ENCODE data around the gene CDH4.

The CDH4 gene

DNA sequence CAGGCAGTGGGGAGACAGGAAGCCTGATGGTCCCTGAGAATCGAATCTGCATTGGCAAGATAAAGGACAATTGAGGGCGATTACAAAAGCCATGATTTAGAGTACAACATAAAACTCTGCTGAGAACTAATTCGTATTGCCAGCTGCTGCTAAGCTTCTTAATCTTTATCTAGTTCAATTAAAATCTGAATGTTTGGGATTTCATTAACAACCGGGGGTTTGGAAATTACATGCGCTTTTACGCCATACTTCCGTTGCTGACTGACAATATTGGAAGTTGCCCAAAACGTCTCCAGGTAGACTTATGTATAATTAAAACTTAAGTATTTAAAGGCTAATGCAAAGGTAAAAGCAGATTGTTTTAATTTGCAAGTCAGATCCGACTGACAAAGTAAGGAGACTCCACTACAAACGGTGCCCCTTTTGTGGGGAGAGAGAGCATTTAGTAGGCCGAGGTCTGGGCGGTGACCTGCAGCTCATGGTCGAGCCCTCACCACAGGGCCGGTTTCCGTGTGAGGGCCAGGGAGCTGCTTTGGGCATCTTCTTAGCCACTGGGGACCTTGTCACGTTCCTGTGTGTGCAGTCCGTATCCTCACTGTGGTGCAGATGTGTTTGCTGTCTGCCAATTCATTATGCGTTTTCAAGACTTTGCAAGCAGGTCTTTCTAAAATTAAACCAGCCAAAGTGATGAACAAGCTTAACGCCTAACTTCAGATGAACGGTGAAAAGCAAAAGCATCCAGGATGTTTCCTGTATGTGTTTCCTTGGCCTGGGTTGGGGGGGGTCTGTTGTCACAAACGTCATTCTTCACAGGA, 49.9 kb downstream of the CDH4 start:
- DNase-seq (ENCODE audit: low read depth in 2 of 2) = no peak

DNA sequence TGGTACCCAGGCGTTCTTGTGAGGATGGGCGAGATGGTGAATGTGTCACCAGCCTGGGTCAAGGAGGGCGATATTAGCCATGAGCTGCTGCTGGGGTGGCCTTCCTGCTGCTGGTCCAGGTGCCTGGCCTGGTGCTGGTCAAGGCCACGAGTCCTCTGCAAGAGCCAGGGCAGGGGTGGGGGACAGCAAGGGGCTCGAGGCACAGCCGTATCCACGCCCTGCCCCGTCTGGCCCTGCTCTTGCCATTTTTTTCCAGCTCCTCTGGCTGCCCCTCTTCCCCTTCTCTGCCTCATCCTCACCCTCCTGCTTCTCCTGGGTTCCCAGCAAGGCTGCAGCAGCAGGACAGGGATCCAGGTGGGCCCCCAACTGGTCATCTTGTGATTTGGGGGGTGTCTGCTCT, 51.2 kb downstream of the CDH4 start:
- DNase-seq (ENCODE audit: low read depth in 2 of 2) = no peak

DNA sequence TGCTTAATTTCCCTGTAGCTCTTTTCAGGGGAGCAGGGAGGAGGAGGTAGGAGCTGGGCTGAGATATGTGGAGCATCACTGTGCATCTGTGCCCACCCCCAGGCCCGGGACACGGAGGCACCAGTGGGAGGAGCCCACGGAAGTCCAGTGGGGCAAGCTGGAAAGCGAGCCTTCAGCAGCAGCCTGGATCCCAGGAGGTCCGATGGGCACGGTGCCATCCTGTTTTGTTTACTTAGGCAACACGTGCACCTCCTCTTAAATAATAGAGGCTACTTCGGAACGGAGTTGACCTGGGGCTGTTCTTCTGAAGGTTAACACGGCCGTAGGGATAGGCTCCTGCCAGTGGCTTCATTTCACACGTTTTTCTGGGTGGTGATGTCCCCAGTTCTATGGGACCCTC, 51.6 kb downstream of the CDH4 start:
- DNase-seq (ENCODE audit: low read depth in 2 of 2) = no peak

DNA sequence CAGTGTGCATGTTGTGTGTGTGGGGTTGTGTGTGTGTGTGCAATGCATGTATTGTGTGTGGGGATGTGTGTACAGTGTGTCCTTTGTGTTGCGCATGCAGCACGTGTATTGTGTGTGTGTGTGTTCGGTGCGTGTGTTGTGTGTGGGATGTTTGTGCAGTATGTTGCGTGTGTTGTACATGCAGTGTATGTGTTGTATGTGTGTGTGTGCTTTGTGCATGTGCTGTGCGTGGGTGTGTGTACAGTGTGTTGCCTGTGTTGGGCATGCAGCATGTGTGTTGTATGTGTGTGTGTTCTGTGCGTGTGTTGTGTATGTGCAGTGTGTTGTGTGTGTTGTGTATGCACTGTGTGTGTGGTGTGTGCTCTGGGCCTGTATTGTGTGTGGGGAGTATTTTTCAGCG, 52.7 kb downstream of the CDH4 start:
- DNase-seq (ENCODE audit: low read depth in 2 of 2) = no peak

DNA sequence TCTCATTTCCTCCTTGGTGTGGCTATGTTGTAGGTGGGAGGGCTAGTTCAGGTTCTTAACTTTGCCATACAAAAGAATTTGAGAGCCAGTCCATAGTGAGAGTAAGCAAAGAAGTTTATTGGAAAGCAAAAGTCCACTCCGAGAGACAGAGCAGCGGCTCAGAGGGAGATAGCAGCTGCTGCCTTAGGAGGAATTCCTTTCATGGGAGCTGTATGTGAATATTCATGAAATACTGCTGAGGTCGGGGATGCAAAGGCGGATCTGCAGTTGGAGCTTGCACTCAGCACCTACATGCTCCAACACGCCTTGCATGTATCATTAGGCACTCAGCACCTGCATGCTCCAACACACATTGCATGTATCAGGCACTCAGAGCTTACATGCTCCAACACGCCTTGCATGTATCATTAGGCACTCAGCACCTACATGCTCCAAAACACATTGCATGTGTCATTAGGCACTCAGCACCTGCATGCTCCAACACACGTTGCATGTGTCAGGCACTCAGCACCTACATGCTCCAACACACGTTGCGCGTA, 54.9 kb downstream of the CDH4 start:
- no peak for DNase-seq (ENCODE audit: low read depth in 2 of 2)

DNA sequence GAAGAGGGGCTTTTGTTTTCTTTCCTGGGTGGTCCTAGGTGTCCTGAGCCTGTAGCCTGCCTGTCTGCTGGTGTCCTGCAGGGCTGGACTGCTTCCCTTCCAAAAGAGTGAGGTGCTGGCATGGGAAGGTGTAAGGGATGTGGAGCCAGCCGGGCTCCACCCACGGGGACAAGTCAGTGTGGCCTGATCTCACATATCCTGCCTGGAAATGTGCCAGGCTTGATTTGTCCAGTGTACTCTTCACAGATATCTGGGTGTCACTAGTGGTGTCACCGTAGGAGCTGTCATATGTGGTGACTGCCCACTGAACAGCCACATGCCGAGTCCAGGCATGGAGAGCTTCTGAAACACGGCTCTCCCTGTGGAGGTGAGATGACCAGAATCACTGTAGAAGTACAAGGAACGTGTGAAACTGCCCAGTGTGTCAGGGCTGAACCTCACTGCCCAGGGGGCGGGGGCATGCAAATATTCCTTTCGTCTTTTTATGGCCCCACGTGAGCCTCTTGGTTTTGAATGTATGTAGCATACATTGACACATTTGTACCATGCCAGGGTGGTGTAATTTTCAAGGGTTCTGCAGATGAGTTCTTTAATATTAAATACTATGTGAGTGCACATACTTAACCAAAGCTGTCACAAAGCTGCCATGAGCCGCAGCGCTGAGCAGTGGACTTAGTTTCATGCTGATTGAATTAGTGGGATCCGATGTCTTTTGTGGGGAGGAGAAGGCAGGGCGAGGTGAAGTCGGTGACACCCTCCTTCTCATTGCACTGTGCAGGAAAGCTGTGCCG, 55.8 kb downstream of the CDH4 start:
- no peak for DNase-seq (ENCODE audit: low read depth in 2 of 2)

DNA sequence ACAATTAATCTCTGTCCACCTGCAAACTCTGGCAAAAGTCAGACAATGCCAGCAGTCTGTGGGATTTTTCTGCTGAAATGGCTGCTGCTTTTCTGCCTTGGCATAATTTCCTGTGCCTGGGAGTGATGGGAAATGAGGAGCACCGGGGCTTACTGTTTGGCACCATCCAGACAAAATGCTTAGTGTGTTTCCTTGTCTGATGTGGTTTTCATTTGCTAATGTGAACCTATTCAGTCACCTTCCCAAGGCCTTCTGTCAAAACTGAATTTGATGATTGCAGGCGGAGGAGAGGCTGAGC, 56.4 kb downstream of the CDH4 start:
- DNase-seq (ENCODE audit: low read depth in 2 of 2) = no peak

DNA sequence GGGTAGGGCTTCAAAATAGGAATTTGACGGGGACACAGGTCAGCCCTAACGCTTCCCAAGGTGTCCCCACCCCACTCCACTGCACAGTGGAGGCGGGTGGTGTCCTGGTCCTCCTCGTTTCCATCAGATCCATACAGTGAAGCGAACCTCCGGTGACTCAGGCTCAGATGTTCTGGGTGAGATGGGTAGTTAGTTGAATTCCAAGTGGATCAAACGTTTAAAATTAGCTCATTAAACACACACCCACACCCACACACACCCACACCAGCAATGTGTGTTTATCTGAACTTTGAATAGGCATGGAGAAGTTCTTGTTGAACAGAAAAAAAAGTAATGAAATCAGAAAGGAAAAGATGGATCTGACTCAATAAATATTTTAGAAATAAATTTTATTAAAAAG, 58.9 kb downstream of the CDH4 start:
- DNase-seq (ENCODE audit: low read depth in 2 of 2) = no peak

DNA sequence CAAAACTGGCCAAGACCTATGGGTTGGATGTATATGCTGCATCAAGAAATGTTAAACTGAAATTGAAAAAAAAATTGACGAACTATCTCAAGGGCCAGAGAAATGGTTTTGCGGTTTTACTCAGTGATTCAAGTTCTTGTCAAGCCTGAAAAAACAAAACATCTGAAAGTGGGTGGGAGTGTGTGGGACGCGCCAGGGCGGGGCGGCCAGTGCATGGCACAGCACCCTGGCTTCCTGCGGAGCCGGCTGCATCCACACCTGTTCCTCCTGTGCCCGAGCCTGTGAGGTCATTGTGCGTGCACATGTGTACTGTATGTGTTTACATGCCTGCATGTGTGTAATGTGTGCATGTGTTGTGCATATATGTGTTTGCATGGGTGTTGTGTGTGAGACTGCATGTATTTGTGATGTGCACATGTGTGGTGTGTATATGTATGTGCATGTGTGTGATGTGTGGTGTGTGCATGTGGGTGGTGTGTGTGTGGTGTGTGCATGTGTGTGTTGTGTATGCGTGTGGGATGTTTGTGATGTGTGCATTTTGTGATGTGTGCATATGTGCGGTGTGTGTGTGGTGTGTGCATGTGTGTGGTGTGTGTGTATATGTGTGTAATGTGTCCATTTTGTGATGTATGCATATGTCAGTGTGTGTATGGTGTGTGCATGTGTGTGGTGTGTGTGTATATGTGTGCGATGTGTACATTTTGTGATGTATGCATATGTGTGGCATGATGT, 59.8 kb downstream of the CDH4 start:
- DNase-seq (ENCODE audit: low read depth in 2 of 2) = no peak

DNA sequence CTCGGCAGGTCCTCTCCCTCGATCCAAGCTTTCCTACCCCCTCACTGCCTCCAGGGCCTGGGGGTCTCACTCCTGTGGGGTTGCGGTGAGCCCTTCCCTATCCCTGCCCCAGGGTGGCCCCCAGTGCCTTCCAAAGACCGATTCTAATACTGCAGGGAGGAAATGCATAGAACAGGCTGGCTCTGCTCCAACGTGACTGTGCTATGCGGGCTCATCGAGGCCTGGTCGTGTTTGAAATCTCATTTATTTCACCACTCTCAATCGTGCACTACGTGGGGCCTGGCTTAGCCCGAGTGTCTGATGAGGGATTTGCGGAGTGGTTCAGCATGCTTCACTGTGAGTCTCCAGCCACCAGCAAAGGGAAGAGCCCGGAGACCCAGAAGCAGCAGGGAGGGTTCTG, 60.9 kb downstream of the CDH4 start:
- no peak for DNase-seq (ENCODE audit: low read depth in 2 of 2)

DNA sequence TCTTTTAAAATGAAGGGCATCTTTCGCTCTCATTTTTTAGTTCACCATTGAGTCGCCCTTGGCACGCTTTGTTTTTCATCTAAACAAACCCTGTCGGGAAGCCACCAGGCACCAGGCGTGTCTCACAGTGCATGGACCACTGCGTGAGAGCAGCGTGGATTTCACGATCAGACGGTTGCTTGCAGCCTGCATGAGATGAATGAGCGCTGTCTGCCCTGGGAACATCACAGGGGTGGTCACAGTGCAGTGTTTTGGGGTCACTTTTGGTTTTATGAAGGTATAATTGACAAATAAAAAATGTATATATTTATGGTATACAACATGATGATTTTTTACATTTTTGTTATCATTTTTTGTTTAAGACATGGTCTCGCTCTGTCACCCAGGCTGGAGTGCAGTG, 61.3 kb downstream of the CDH4 start:
- no peak for DNase-seq (ENCODE audit: low read depth in 2 of 2)

DNA sequence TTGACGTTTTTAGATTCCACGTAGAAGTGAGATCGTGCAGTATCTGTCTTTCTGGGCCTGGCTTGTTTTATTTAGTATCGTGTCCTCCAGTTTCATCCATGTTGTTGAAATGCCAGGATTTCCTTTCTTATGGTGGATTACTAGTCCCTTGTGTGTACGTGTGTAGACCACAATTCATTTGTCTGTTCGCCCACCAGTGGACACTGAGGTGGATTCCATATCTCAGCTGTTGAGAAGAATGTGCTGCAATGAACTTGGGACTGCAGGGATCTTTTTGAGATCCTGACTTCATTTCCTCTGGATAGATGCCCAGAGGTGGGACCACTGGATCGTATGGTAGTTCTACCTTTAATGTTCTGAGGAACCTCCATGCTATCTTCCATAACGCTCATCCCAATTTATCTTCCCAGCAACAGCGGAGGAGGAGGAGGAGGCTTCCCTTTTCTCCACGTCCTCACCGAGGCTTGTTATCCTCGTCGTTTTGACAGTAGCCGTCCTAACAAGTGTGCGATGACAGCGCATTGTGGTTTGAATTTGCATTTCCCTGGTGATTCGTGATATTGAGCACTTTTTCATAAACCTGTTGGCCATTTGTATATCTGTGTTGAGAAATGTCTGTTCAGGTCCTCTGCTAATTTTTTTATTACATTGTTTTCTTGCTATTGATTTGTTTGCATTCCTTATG, 62.4 kb downstream of the CDH4 start:
- no peak for DNase-seq (ENCODE audit: low read depth in 2 of 2)

DNA sequence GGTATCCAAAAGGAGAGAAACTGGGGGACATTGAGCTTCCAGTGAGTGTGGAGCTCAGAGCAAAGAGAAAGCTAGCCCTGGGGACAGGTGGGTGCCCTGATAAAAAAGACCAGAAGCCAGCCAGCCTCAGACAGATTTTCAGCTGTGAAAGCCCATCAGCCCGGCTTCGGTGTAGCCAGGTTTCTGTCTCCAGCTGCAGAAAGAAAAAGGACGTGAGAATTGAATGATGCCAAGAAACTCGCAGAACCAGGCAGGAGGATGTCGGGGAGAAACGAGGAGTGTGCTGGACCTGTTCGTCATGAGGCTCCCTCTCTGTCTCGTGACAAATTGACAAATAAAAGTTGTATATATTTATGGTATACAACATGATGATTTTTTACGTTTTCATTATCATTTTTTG, 63.3 kb downstream of the CDH4 start:
- DNase-seq (ENCODE audit: low read depth in 2 of 2) = no peak

DNA sequence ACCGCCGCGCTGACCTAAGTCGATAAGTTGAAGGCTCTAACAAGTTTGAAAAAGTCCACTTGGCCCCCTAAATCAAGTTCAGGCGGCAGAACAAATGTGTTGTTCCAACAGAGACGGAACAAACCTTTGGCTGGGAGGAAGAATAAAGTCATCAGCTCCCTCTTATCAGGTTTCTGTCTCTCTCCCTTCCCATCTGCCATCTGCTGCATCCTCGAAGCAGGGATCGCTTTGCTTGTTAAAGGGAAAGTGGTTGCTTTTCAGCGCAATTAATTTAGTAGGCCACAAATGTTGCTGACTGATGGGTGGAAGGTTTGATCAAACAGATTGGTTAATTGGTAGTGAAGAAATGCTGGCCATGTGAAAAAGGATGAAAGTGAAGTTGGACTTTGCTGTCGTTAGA, 64.3 kb downstream of the CDH4 start:
- DNase-seq (ENCODE audit: low read depth in 2 of 2) = no peak

DNA sequence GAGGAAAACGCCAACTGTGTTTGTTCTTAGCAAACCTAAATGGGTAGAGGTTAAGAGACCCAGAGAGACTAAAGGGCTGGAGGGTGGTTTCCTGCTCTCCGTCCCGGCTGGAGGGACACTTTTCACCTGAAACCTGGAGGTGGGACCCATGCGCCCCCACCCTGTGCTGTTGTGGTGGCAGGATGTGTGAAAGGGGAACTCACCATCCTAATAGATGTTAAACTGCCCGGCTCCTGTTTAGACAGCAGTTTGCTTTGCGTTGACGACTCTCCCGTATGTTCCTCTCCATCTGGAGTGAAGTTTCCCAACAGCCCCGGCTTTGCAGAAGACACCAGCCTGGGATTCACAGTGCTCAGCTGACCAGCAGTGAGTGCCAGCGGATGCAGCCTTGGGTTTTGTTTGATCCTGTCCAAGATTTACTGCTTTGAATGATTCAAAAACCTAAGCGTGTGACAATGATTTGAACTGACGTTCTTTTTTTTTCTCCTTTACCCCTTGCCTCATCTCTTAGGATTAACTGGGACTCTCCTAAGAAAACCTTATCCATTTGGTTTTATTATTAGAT, 66.0 kb downstream of the CDH4 start:
- DNase-seq (ENCODE audit: low read depth in 2 of 2) = no peak

DNA sequence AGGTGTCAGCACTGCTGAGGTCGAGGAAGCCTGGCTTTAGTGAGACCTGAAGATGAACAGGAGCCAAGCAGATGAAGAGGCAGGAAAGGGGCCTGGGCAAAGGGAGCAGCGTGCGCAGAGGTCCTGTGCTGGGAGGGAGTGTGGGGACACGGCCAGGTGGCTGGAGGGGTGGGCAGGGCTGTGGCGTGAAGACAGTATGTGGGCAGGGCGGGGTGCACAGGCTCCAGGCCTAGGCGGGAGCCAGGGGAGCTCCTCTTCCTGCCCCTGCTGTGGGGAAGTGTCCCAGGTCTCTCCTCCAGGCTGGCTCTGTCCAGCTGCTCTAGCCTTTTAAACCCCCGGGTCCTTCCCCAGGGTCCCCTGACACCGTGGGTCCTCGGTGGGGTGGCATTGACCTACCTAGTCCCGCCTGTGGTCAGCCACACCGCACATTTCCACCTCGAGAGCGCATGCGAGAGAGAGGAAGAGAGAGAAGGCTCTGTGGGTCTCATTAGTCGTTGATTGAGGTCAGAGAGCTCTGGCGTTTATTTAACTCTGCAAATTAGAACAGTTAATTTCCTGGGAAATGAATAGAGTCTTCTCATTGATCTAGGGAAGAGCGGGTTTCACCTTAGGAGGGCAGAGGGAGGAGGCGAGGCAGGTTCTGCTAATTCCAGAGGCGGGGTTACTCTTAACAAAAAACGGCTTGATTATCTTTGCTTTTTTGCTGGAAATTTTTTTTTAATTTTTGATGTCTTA, 68.8 kb downstream of the CDH4 start:
- no peak for DNase-seq (ENCODE audit: low read depth in 2 of 2)

DNA sequence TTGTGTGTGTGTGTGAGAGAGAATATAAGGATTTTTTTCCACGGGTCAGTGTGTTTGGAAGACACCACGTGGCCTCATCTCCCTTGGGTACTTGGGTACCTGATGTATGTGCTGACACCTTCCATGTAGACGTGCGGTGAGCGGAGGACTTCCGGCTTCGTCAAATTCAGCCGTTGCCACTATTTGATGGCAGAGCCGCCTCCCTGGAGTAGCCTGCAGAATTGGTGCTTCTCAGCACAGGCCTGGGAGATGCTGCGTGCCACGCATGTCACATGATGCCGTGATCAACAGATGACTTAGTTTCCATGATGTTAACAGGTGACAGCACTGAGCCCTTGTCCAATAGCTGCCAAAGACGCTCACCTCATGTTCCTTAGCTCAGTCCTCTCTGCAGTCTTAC, 69.4 kb downstream of the CDH4 start:
- no peak for DNase-seq (ENCODE audit: low read depth in 2 of 2)

DNA sequence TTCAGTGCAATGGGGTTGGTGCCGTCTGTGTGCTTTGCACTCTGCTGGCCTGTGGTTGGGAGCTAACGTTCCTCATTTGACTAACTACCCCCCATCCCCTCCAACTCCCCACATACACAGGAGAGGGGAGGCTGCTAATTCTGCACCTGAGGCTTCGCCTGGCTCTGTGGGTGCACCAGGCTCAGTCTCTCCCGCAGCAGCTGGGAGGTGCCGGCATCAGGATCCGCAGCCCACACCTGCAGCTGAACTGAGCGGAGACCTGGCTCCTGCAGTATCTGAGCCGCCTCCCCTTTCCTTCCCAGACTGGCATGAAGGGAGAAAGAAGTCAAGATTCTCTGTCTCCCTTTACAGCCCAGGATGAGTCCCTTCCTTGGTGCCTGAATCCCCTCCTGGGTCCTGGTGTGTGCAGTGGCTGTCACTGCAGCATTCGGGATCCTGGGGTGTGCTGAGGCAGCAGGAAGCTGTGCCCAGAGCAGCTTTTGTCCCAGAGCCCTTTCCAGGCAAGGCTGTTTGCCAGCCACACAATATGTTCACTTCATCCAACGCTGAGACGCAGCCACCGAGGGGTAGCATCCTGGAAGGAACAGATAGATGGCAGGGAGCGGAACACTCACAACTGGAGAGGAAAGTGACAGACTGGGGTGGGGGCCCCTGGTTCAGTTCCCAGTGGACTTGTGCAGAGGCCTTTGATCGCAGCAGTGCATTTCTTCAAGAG, 70.2 kb downstream of the CDH4 start:
- no peak for DNase-seq (ENCODE audit: low read depth in 2 of 2)

DNA sequence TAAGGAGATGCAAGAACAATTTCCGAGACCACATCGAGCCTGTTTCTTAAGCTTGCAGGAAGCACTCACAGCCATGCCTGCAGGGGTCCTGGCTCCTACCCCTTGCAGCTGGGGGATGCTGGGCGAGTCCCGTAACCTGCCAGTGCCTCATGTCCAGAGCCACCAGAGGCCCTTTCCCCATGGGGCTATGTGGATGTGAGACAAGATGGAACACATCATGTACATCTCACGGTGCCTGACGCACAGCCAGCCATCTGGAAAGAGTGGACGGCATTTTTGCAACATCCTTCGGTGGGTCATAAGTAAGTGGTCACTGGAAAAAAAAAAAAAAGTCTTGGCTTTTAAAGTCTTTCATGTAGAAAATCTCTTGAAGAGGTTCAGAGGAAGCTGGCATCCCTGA, 72.8 kb downstream of the CDH4 start:
- DNase-seq (ENCODE audit: low read depth in 2 of 2) = no peak

DNA sequence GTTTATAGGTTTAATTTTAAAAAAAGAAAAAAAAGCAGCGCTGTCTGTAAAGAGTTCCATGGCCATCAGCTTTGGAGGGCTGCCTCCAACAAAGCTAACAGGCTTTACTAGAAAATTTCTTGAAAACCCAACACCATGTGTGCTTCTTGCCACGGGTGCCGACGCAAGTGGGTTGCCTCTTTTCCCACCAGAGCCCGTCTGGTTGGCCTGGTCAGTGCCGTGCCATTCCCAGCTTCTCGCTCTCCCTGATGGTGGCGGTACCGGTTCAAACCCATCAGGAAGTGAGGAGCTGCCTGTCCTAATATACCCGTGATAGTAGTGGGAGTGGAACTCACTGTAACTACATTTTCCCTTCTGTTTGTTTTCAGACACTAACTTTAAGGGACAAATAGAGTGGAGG, 73.7 kb downstream of the CDH4 start:
- no peak for DNase-seq (ENCODE audit: low read depth in 2 of 2)

All from stimulated activated CD4-positive, alpha-beta T cell treated with anti-CD3 and anti-CD28 coated beads, Interleukin-4, amount 100 ng/mL, for 48 hours (primary cell).